Measurements from ENCODE around the gene NABP2.

NABP2 gene

DNA sequence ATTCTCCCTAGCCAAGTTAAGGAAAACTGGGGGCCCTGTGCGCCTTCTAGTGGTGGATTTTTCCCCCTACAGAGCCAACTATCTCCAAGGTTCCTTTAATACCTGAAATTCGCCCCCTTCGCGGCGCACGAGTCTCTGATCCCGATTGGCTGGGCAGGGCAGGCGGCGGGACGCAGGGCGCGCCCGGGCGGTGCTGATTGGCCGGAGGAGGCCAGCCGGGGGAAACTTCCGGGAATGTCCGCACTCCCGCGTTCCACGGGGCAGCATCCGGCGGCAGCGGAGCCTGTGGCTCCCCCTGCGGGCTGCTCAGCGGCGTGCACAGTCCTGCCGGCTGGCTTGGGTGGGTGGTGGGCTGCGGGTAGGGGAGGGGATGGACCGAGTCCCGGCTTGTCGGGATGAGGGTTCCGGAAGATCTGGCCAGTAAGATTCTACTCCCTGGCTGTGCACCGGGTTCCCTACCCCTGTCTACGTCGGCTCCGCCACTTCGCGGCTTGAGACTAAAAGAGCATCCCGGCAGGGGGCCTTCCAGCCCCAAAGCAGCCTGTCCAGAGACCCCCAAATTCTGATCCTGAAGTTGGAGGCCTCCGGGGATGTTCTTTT lies at the start of gene NABP2:
TSS of gene NABP2 (plus strand) at position 241 of the 600 bp plus-strand sequence. CDS start 515 bp downstream, outside the sequence.
- TF ChIP-seq TCF4 (CRISPR knock-in tag; IDR thresholded peaks at IDR 0.05; ENCODE audit: borderline replicate concordance) (no peak), ESRRG (CRISPR knock-in tag; IDR thresholded peaks at IDR 0.05) (no peak), ZNF70 (CRISPR knock-in tag; IDR thresholded peaks at IDR 0.05) (no peak), TOX (CRISPR knock-in tag; IDR thresholded peaks at IDR 0.05; ENCODE audit: borderline replicate concordance) (no peak), SNAI2 (CRISPR knock-in tag; IDR thresholded peaks at IDR 0.05) (no peak)
- TF ChIP-seq, protein P1, sequence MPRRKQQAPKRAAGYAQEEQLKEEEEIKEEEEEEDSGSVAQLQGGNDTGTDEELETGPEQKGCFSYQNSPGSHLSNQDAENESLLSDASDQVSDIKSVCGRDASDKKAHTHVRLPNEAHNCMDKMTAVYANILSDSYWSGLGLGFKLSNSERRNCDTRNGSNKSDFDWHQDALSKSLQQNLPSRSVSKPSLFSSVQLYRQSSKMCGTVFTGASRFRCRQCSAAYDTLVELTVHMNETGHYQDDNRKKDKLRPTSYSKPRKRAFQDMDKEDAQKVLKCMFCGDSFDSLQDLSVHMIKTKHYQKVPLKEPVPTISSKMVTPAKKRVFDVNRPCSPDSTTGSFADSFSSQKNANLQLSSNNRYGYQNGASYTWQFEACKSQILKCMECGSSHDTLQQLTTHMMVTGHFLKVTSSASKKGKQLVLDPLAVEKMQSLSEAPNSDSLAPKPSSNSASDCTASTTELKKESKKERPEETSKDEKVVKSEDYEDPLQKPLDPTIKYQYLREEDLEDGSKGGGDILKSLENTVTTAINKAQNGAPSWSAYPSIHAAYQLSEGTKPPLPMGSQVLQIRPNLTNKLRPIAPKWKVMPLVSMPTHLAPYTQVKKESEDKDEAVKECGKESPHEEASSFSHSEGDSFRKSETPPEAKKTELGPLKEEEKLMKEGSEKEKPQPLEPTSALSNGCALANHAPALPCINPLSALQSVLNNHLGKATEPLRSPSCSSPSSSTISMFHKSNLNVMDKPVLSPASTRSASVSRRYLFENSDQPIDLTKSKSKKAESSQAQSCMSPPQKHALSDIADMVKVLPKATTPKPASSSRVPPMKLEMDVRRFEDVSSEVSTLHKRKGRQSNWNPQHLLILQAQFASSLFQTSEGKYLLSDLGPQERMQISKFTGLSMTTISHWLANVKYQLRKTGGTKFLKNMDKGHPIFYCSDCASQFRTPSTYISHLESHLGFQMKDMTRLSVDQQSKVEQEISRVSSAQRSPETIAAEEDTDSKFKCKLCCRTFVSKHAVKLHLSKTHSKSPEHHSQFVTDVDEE (CRISPR knock-in tag; IDR thresholded peaks at IDR 0.05): 0 out of 2 replicates have a peak, but pooled peaks have one; percentile 27
- TF ChIP-seq, protein P2, sequence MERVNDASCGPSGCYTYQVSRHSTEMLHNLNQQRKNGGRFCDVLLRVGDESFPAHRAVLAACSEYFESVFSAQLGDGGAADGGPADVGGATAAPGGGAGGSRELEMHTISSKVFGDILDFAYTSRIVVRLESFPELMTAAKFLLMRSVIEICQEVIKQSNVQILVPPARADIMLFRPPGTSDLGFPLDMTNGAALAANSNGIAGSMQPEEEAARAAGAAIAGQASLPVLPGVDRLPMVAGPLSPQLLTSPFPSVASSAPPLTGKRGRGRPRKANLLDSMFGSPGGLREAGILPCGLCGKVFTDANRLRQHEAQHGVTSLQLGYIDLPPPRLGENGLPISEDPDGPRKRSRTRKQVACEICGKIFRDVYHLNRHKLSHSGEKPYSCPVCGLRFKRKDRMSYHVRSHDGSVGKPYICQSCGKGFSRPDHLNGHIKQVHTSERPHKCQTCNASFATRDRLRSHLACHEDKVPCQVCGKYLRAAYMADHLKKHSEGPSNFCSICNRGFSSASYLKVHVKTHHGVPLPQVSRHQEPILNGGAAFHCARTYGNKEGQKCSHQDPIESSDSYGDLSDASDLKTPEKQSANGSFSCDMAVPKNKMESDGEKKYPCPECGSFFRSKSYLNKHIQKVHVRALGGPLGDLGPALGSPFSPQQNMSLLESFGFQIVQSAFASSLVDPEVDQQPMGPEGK (CRISPR knock-in tag; IDR thresholded peaks at IDR 0.05; ENCODE audit: borderline replicate concordance): no peak
- peak; percentile 85 for ATAC-seq

DNA sequence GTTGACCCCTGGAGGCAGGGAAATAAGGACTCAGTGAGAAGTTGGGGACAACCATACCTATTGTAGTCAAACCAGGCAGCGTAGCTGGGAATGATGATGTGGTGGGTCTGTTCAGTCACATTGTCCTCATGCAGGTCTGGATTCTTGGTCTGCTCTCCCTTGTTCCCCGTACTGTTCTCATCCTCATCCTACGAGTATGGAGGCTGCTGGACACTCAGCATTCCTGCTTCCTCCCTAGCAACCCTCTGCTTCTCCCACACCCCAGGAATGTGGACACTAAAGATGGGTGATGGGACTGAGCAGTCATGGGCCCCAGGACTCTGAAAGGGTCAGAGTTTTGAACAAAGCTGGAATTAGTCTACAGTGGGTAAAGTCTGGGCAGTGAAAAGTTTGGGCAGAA lies 45.8 kb upstream of the NABP2 start:
- TF ChIP-seq RARB (CRISPR knock-in tag; IDR thresholded peaks at IDR 0.05): no peak
- TF ChIP-seq GLIS3 (CRISPR knock-in tag; IDR thresholded peaks at IDR 0.05): no peak
- TF ChIP-seq ARNTL (CRISPR knock-in tag; IDR thresholded peaks at IDR 0.05; ENCODE audit: borderline replicate concordance, low read depth): no peak
- no peak for TF ChIP-seq ZC3H10 (CRISPR knock-in tag; IDR thresholded peaks at IDR 0.05)
- TF ChIP-seq TOX (CRISPR knock-in tag; IDR thresholded peaks at IDR 0.05; ENCODE audit: borderline replicate concordance): no peak
- no peak for TF ChIP-seq OSR1 (CRISPR knock-in tag; IDR thresholded peaks at IDR 0.05)
- TF ChIP-seq, protein P2 (CRISPR knock-in tag; IDR thresholded peaks at IDR 0.05; ENCODE audit: borderline replicate concordance): no peak
- TF ChIP-seq ZNF70 (CRISPR knock-in tag; IDR thresholded peaks at IDR 0.05): no peak
- no peak for TF ChIP-seq ZFP3 (CRISPR knock-in tag; IDR thresholded peaks at IDR 0.05)
- TF ChIP-seq, protein P3, sequence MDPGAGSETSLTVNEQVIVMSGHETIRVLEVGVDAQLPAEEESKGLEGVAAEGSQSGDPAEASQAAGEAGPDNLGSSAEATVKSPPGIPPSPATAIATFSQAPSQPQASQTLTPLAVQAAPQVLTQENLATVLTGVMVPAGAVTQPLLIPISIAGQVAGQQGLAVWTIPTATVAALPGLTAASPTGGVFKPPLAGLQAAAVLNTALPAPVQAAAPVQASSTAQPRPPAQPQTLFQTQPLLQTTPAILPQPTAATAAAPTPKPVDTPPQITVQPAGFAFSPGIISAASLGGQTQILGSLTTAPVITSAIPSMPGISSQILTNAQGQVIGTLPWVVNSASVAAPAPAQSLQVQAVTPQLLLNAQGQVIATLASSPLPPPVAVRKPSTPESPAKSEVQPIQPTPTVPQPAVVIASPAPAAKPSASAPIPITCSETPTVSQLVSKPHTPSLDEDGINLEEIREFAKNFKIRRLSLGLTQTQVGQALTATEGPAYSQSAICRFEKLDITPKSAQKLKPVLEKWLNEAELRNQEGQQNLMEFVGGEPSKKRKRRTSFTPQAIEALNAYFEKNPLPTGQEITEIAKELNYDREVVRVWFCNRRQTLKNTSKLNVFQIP (CRISPR knock-in tag; IDR thresholded peaks at IDR 0.05; ENCODE audit: borderline replicate concordance, low read depth): no peak
- TF ChIP-seq ISL1 (CRISPR knock-in tag; IDR thresholded peaks at IDR 0.05): no peak
- TF ChIP-seq, protein P4, sequence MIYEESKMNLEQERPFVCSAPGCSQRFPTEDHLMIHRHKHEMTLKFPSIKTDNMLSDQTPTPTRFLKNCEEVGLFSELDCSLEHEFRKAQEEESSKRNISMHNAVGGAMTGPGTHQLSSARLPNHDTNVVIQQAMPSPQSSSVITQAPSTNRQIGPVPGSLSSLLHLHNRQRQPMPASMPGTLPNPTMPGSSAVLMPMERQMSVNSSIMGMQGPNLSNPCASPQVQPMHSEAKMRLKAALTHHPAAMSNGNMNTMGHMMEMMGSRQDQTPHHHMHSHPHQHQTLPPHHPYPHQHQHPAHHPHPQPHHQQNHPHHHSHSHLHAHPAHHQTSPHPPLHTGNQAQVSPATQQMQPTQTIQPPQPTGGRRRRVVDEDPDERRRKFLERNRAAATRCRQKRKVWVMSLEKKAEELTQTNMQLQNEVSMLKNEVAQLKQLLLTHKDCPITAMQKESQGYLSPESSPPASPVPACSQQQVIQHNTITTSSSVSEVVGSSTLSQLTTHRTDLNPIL (CRISPR knock-in tag; IDR thresholded peaks at IDR 0.05; ENCODE audit: low read depth): no peak
- peak; percentile 18 for ATAC-seq

DNA sequence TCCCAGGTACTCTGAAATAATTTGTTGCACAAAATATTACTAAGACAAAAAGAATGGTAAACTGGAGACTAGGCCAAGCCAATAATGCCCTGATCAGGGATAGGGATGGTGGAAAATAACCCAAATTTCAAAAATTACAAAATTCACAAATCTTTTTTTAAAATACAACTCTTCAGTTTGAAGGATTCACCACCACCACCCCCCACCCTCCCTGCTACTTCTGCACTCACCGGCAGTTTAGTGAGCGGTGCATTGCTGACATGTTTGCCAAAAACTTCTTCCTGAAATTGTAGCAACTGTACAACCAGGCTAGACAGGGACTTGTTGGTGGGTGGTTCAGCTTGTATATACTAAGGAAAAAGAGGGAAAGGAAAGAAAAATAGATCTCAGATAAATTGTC lies 37.2 kb upstream of the NABP2 start:
- ATAC-seq: no peak
- no peak for TF ChIP-seq TOX (CRISPR knock-in tag; IDR thresholded peaks at IDR 0.05; ENCODE audit: borderline replicate concordance)
- TF ChIP-seq ARNTL (CRISPR knock-in tag; IDR thresholded peaks at IDR 0.05; ENCODE audit: borderline replicate concordance, low read depth): no peak
- TF ChIP-seq ISL1 (CRISPR knock-in tag; IDR thresholded peaks at IDR 0.05): no peak
- no peak for TF ChIP-seq ZNF70 (CRISPR knock-in tag; IDR thresholded peaks at IDR 0.05)
- TF ChIP-seq ZC3H10 (CRISPR knock-in tag; IDR thresholded peaks at IDR 0.05): no peak
- no peak for TF ChIP-seq ZFP3 (CRISPR knock-in tag; IDR thresholded peaks at IDR 0.05)
- TF ChIP-seq, protein P2 (CRISPR knock-in tag; IDR thresholded peaks at IDR 0.05; ENCODE audit: borderline replicate concordance): no peak
- no peak for TF ChIP-seq ZNF565 (CRISPR knock-in tag; conservative IDR thresholded peaks at IDR 0.05; ENCODE audit: low read depth)
- TF ChIP-seq, protein P5, sequence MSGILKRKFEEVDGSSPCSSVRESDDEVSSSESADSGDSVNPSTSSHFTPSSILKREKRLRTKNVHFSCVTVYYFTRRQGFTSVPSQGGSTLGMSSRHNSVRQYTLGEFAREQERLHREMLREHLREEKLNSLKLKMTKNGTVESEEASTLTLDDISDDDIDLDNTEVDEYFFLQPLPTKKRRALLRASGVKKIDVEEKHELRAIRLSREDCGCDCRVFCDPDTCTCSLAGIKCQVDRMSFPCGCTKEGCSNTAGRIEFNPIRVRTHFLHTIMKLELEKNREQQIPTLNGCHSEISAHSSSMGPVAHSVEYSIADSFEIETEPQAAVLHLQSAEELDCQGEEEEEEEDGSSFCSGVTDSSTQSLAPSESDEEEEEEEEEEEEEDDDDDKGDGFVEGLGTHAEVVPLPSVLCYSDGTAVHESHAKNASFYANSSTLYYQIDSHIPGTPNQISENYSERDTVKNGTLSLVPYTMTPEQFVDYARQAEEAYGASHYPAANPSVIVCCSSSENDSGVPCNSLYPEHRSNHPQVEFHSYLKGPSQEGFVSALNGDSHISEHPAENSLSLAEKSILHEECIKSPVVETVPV (CRISPR knock-in tag; IDR thresholded peaks at IDR 0.05): no peak
- no peak for TF ChIP-seq SNAI2 (CRISPR knock-in tag; IDR thresholded peaks at IDR 0.05)
- no peak for TF ChIP-seq PPARA (CRISPR knock-in tag; IDR thresholded peaks at IDR 0.05; ENCODE audit: borderline replicate concordance)
- TF ChIP-seq RARB (CRISPR knock-in tag; IDR thresholded peaks at IDR 0.05): no peak
- TF ChIP-seq, protein P3 (CRISPR knock-in tag; IDR thresholded peaks at IDR 0.05; ENCODE audit: borderline replicate concordance, low read depth): no peak
- TF ChIP-seq CSDC2 (CRISPR knock-in tag; IDR thresholded peaks at IDR 0.05): no peak
- TF ChIP-seq OSR1 (CRISPR knock-in tag; IDR thresholded peaks at IDR 0.05): no peak
